ENCODE measurements around the gene RBL2.
"Not testable (repeated sequence)": the region's sequence is repeated elsewhere in the genome, so short reads cannot be mapped to it uniquely, and the experiment has no call there.

RBL2 gene

GRCh38 chr16:53434377-53435065 lies at the start of gene RBL2:
Gene RBL2 (plus strand): TSS chr16:53434471. CDS start chr16:53434557, 86 bp downstream.
- DNase-seq (ENCODE audit: low read depth in 3 of 3), result peak; percentile 64 to 71 (median 71)

- not testable (repeated sequence) for DNase-seq (ENCODE audit: low read depth in 3 of 3)
These were observed 49.7 kb upstream of the RBL2 start for GRCh38 chr16:53384610-53385009.

GRCh38 chr16:53404959-53405358 lies 29.3 kb upstream of the RBL2 start:
- no peak for DNase-seq (ENCODE audit: low read depth in 3 of 3)

GRCh38 chr16:53412549-53412948 lies 21.7 kb upstream of the RBL2 start:
- DNase-seq (ENCODE audit: low read depth in 3 of 3), result no peak

- DNase-seq (ENCODE audit: low read depth in 3 of 3), result no peak
These were observed 20.4 kb upstream of the RBL2 start for GRCh38 chr16:53413864-53414263.

- DNase-seq (ENCODE audit: low read depth in 3 of 3), result no peak
These were observed 19.9 kb upstream of the RBL2 start for GRCh38 chr16:53414381-53414780.

GRCh38 chr16:53415504-53415903 lies 18.8 kb upstream of the RBL2 start:
- no peak for DNase-seq (ENCODE audit: low read depth in 3 of 3)

GRCh38 chr16:53417011-53417410 lies 17.3 kb upstream of the RBL2 start:
- no peak for DNase-seq (ENCODE audit: low read depth in 3 of 3)

- DNase-seq (ENCODE audit: low read depth in 3 of 3), result no peak
These were observed 16.3 kb upstream of the RBL2 start for GRCh38 chr16:53417976-53418375.

- DNase-seq (ENCODE audit: low read depth in 3 of 3), result not testable (repeated sequence)
These were observed 14.9 kb upstream of the RBL2 start for GRCh38 chr16:53419383-53419709.

- no peak for DNase-seq (ENCODE audit: low read depth in 3 of 3)
These were observed 13.0 kb upstream of the RBL2 start for GRCh38 chr16:53421248-53421647.

GRCh38 chr16:53423968-53424367 lies 10.3 kb upstream of the RBL2 start:
- not testable (repeated sequence) for DNase-seq (ENCODE audit: low read depth in 3 of 3)

GRCh38 chr16:53428681-53429080 lies 5.6 kb upstream of the RBL2 start:
- no peak for DNase-seq (ENCODE audit: low read depth in 3 of 3)

- DNase-seq (ENCODE audit: low read depth in 3 of 3), result no peak
These were observed 4.9 kb upstream of the RBL2 start for GRCh38 chr16:53429221-53429943.

- no peak for DNase-seq (ENCODE audit: low read depth in 3 of 3)
These were observed 3.9 kb upstream of the RBL2 start for GRCh38 chr16:53430363-53430762.

- no peak for DNase-seq (ENCODE audit: low read depth in 3 of 3)
These were observed 762 bp upstream of the RBL2 start for GRCh38 chr16:53433509-53433908.

- no peak for DNase-seq (ENCODE audit: low read depth in 3 of 3)
These were observed 318 bp upstream of the RBL2 start for GRCh38 chr16:53433930-53434376.

- DNase-seq (ENCODE audit: low read depth in 3 of 3), result peak in 2 of 3 experiments; percentile 12 to 31
These were observed 906 bp downstream of the RBL2 start for GRCh38 chr16:53435066-53435688.

- DNase-seq (ENCODE audit: low read depth in 3 of 3), result no peak
These were observed 5.9 kb downstream of the RBL2 start for GRCh38 chr16:53440125-53440524.

GRCh38 chr16:53445534-53445933 lies 11.3 kb downstream of the RBL2 start:
- DNase-seq (ENCODE audit: low read depth in 3 of 3), result no peak

GRCh38 chr16:53446090-53446489 lies 11.8 kb downstream of the RBL2 start:
- DNase-seq (ENCODE audit: low read depth in 3 of 3), result no peak

- DNase-seq (ENCODE audit: low read depth in 3 of 3), result no peak
These were observed 15.7 kb downstream of the RBL2 start for GRCh38 chr16:53449816-53450517.
